HepG2 (cell line): ENCODE results near the gene ABTB2. TPM values are rescaled to one million over a fixed set of nuclear protein-coding genes. Genes with fewer than 3 reads are reported as not detected.

Source experiments
- AGO2 ChIP-seq: fragments of 200-400 bp; formaldehyde crosslinking; optimal IDR thresholded peaks from 2 replicates; pipeline ENCODE3; 2017; ENCODE audit warnings: mild to moderate bottlenecking, low read depth, low read length, moderate library complexity
- ATRX ChIP-seq: sonication (generic); formaldehyde crosslinking; IDR thresholded peaks from 2 replicates; pipeline ENCODE4 v1.4.0; 2020; ENCODE audit warnings: missing genetic modification reagents, borderline replicate concordance
- BORCS8-MEF2B ChIP-seq: sonication (generic); formaldehyde crosslinking; IDR thresholded peaks from 2 replicates; pipeline ENCODE4 v1.8.0; 2022; ENCODE audit warnings: mild to moderate bottlenecking, missing genetic modification reagents
- ISX ChIP-seq: sonication (generic); formaldehyde crosslinking; conservative IDR thresholded peaks from 2 replicates; pipeline ENCODE4 v1.5.0; 2020; ENCODE audit warnings: missing genetic modification reagents
- MBNL3 ChIP-seq: fragments of 250-450 bp; sonication (Bioruptor Pico); conservative IDR thresholded peaks from 2 replicates; pipeline ENCODE4 v1.8.0; 2022; ENCODE audit warnings: mild to moderate bottlenecking, inconsistent platforms
- NAIF1 ChIP-seq: sonication (generic); formaldehyde crosslinking; IDR thresholded peaks from 2 replicates; pipeline ENCODE4 v1.5.0; 2020; ENCODE audit warnings: mild to moderate bottlenecking, missing genetic modification reagents, borderline replicate concordance
- SNAI1 ChIP-seq: sonication (generic); formaldehyde crosslinking; IDR thresholded peaks from 2 replicates; pipeline ENCODE4 v1.5.0; 2020; ENCODE audit warnings: mild to moderate bottlenecking, missing genetic modification reagents, borderline replicate concordance
- SP2 ChIP-seq: sonication (generic); formaldehyde crosslinking; IDR thresholded peaks from 2 replicates; pipeline ENCODE4 v1.5.1; 2020; ENCODE audit warnings: mild to moderate bottlenecking, missing genetic modification reagents
- ZNF230 ChIP-seq: sonication (generic); formaldehyde crosslinking; IDR thresholded peaks from 2 replicates; pipeline ENCODE4 v1.4.0; 2020; ENCODE audit warnings: mild to moderate bottlenecking, missing genetic modification reagents
- ZNF496 ChIP-seq: sonication (generic); formaldehyde crosslinking; IDR thresholded peaks from 2 replicates; pipeline ENCODE4 v1.8.1; 2023; ENCODE audit warnings: mild to moderate bottlenecking, moderate library complexity, missing genetic modification reagents; ENCODE audit not compliant: insufficient replicate concordance
- ZNF614 ChIP-seq: IDR thresholded peaks from 2 replicates; pipeline ENCODE4 v1.6.1; 2018; ENCODE audit warnings: missing biosample characterization, missing genetic modification reagents, inconsistent platforms, borderline replicate concordance
- ZNF7 ChIP-seq: IDR thresholded peaks from 2 replicates; pipeline ENCODE4 v1.6.1; 2016; ENCODE audit warnings: missing biosample characterization, missing genetic modification reagents
- polyA plus RNA-seq, 8 experiments: library from polyadenylated mRNA; depleted of rRNA in 3 of 8; stranded (reverse) in 7 of 8; unstranded in 1 of 8; fragments of >200 nt; fragmentation: Illumina TruSeq in 4 of 8; extraction: Trizol in 4 of 8; gene quantifications; 2 replicates each; pipeline versions ENCODE4 v1.2.1 to v1.2.3, GENCODE V29; 2011 to 2016; ENCODE audit warnings: low read depth in 4 of 8, missing spikeins in 1 of 8, mixed read lengths in 1 of 8; ENCODE audit not compliant: insufficient read depth in 1 of 8
- total RNA-seq, 5 experiments: library from RNA; depleted of rRNA; stranded (reverse); fragments of >200 nt; fragmentation: Illumina TruSeq; extraction: Trizol; gene quantifications; 2 replicates each; pipeline ENCODE4 v1.2.3, GENCODE V29; 2016; ENCODE audit warnings: low read depth in 1 of 5
- TF ChIP-seq, protein P1 (sequence below): sonication (generic); formaldehyde crosslinking; IDR thresholded peaks from 2 replicates; pipeline ENCODE4 v1.4.0; 2020; ENCODE audit warnings: missing genetic modification reagents
- TF ChIP-seq, protein P2 (sequence below): sonication (generic); formaldehyde crosslinking; IDR thresholded peaks from 2 replicates; pipeline ENCODE4 v1.5.0; 2020; ENCODE audit warnings: mild to moderate bottlenecking, missing genetic modification reagents, borderline replicate concordance
- TF ChIP-seq, protein P3 (sequence below): sonication (generic); formaldehyde crosslinking; IDR thresholded peaks from 2 replicates; pipeline ENCODE4 v1.5.0; 2020; ENCODE audit warnings: missing genetic modification reagents
- TF ChIP-seq, protein P4 (sequence below): sonication (generic); formaldehyde crosslinking; IDR thresholded peaks from 2 replicates; pipeline ENCODE4 v1.4.0; 2020; ENCODE audit warnings: missing genetic modification reagents, mild to moderate bottlenecking, borderline replicate concordance
- TF ChIP-seq, protein P5 (sequence below): sonication (generic); formaldehyde crosslinking; IDR thresholded peaks from 2 replicates; pipeline ENCODE4 v1.5.1; 2020; ENCODE audit warnings: missing genetic modification reagents, mild to moderate bottlenecking, borderline replicate concordance

ABTB2 gene
- total and polyA plus RNA-seq, 2 of the 13 experiments (the other 11 are each of a cell fraction or from before 2014, with no cell fraction given) = 5.1 to 15.4 TPM

DNA sequence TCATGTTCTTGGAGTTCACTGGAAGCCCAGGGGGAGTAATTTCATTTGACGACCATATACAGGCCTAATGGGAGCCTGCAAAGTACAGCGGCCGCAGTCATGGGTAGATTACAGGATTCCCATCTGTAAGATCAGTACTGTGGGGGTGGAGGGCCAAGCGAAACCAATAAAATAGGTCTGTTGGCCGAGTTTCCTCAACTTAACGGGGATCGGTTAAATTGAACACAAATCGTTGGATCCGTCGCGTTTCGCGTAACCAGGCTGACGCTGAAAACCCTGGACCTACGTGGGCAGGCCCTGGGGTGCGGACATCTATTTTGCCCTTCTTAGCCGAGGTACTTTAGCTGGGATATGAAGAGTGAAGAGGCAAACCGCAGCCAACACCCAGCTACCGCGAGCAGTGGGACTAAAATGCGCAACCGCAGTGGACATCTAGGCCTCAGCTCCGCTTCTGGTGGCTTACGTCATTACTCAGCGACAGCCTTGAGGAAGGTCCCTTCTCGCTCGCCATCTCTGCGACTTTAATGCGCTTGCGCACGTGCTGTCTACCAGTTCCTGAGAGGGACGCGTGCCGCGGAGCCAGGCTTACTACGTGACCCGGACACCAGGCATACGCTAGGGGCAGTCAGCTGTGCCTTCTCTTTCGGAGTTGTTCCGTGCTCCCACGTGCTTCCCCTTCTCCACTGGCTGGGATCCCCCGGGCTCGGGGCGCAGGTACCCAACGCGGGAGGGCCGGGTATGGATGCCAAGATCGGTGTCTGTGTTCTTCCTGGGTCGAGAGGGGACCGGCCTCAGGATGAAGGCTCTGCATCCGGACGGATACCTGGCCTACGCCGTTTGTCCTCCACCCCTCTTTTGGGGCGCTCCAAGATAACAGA lies 252.5 kb downstream of the ABTB2 start, which contains the start of gene NAT10 (continued):
- TF ChIP-seq ZNF614 (CRISPR knock-in tag) (peak; percentile 88; the same call in 1 of the 2 replicates), AGO2 (peak; percentile 95), ISX (no peak), ZNF496 (no peak), SNAI1 (CRISPR knock-in tag) (no peak), SP2 (CRISPR knock-in tag) (peak; percentile 40; the same call in 1 of the 2 replicates), MBNL3 (CRISPR knock-in tag) (no peak), ZNF7 (no peak), BORCS8-MEF2B (peak; percentile 85), NAIF1 (peak; percentile 56; the same call in 1 of the 2 replicates), ZNF230 (CRISPR knock-in tag) (peak; percentile 69; the same call in 1 of the 2 replicates), ATRX (CRISPR knock-in tag) (no peak)
- TF ChIP-seq, protein P1, sequence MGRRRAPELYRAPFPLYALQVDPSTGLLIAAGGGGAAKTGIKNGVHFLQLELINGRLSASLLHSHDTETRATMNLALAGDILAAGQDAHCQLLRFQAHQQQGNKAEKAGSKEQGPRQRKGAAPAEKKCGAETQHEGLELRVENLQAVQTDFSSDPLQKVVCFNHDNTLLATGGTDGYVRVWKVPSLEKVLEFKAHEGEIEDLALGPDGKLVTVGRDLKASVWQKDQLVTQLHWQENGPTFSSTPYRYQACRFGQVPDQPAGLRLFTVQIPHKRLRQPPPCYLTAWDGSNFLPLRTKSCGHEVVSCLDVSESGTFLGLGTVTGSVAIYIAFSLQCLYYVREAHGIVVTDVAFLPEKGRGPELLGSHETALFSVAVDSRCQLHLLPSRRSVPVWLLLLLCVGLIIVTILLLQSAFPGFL (CRISPR knock-in tag) = no peak
- TF ChIP-seq, protein P2, sequence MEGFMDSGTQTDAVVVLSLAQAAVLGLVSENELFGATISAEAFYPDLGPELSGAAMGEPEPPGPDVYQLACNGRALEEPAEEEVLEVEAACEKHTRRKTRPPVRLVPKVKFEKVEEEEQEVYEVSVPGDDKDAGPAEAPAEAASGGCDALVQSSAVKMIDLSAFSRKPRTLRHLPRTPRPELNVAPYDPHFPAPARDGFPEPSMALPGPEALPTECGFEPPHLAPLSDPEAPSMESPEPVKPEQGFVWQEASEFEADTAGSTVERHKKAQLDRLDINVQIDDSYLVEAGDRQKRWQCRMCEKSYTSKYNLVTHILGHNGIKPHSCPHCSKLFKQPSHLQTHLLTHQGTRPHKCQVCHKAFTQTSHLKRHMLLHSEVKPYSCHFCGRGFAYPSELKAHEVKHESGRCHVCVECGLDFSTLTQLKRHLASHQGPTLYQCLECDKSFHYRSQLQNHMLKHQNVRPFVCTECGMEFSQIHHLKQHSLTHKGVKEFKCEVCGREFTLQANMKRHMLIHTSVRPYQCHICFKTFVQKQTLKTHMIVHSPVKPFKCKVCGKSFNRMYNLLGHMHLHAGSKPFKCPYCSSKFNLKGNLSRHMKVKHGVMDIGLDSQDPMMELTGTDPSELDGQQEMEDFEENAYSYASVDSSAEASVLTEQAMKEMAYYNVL (CRISPR knock-in tag) = no peak; the same call in 1 of the 2 replicates
- TF ChIP-seq, protein P3, sequence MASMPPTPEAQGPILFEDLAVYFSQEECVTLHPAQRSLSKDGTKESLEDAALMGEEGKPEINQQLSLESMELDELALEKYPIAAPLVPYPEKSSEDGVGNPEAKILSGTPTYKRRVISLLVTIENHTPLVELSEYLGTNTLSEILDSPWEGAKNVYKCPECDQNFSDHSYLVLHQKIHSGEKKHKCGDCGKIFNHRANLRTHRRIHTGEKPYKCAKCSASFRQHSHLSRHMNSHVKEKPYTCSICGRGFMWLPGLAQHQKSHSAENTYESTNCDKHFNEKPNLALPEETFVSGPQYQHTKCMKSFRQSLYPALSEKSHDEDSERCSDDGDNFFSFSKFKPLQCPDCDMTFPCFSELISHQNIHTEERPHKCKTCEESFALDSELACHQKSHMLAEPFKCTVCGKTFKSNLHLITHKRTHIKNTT (CRISPR knock-in tag) = no peak
- TF ChIP-seq, protein P4, sequence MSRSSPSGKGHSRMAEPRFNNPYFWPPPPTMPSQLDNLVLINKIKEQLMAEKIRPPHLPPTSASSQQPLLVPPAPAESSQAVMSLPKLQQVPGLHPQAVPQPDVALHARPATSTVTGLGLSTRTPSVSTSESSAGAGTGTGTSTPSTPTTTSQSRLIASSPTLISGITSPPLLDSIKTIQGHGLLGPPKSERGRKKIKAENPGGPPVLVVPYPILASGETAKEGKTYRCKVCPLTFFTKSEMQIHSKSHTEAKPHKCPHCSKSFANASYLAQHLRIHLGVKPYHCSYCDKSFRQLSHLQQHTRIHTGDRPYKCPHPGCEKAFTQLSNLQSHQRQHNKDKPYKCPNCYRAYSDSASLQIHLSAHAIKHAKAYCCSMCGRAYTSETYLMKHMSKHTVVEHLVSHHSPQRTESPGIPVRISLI (CRISPR knock-in tag) = peak; percentile 38; the same call in 1 of the 2 replicates
- TF ChIP-seq, protein P5, sequence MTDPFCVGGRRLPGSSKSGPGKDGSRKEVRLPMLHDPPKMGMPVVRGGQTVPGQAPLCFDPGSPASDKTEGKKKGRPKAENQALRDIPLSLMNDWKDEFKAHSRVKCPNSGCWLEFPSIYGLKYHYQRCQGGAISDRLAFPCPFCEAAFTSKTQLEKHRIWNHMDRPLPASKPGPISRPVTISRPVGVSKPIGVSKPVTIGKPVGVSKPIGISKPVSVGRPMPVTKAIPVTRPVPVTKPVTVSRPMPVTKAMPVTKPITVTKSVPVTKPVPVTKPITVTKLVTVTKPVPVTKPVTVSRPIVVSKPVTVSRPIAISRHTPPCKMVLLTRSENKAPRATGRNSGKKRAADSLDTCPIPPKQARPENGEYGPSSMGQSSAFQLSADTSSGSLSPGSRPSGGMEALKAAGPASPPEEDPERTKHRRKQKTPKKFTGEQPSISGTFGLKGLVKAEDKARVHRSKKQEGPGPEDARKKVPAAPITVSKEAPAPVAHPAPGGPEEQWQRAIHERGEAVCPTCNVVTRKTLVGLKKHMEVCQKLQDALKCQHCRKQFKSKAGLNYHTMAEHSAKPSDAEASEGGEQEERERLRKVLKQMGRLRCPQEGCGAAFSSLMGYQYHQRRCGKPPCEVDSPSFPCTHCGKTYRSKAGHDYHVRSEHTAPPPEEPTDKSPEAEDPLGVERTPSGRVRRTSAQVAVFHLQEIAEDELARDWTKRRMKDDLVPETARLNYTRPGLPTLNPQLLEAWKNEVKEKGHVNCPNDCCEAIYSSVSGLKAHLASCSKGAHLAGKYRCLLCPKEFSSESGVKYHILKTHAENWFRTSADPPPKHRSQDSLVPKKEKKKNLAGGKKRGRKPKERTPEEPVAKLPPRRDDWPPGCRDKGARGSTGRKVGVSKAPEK (CRISPR knock-in tag) = no peak
